ENCODE measurements around the gene MOSMO. TPM values are rescaled to one million over a fixed set of nuclear protein-coding genes. Genes with fewer than 3 reads are reported as not detected.
"Not testable (repeated sequence)": the region's sequence is repeated elsewhere in the genome, so short reads cannot be mapped to it uniquely, and the experiment has no call there.

Gene MOSMO
- total RNA-seq, 1 experiment from 2014 or later = 24.2 TPM

- Histone ChIP-seq H3K79me2 (ENCODE audit: low read depth) (peaks cover 80% of the 10 kb centered on the region), H3K4me1 (replicated peaks; ENCODE audit: insufficient read depth) (peaks cover 52% of the 10 kb centered on the region), H3K4me2 (no peak overlapping the region), H3K27me3 (ENCODE audit: insufficient read depth, low read depth) (no peaks in the 10 kb centered on the region), H3K9me3 (ENCODE audit: insufficient read depth, low read depth) (no peaks in the 10 kb centered on the region; the same call in 1 of the 2 replicates), H3K9me2 (ENCODE audit: insufficient read depth) (no peaks in the 10 kb centered on the region), H4K20me1 (ENCODE audit: insufficient read depth) (no peaks in the 10 kb centered on the region), H3F3A (ENCODE audit: insufficient read depth, low read depth) (peaks cover 32% of the 10 kb centered on the region), H3K4me3 (no peak overlapping the region), H3K36me3 (ENCODE audit: low read depth) (0 out of 2 replicates have a peak, but pooled peaks cover 4% of the 10 kb centered on the region), H2AFZ (no peak overlapping the region), H3K27ac (0 out of 2 replicates have a peak overlapping the region, but pooled peaks have one; percentile 20)
- ChIA-PET POLR2A (ENCODE audit: unreplicated experiment) (interaction anchor here (0.6 kb wide), 1 partner anchor 427 kb away, joined by 6 read pairs; no protein-coding TSS in a partner anchor), CTCF (no interaction called here)
- TF ChIP-seq EZH2 (IDR thresholded peaks at IDR 0.05; ENCODE audit: low read depth) (no peak), CTCF (conservative IDR thresholded peaks at IDR 0.05) (no peak)
- no TSS peak for BruUV-seq (replicated peaks)
- intact Hi-C loops (cut with micrococcal nuclease; ENCODE audit: unreplicated experiment) = no loop called here
- DNase-seq = no peak
These were observed 15.6 kb downstream of the MOSMO start for GRCh38 chr16:22023505-22023904.

DNA sequence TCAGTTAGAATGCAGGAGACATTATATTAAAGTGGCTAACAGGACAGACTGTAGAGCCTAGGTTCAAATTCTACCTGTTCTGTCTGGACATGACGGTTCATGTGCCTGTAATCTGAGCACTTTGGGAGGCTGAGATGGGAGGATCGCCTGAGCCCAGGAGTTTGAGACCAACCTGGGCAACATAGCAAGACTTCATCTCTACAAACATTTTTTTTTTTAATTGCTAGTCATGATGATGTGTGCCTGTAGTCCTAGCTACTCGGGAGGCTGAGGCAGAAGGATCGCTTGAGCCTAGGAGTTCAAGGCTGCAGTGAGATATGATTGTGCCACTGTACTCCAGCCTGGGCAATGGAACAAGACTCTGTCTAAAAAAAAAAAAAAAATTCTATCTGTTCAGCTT, 16.9 kb downstream of the MOSMO start:
- intact Hi-C loops (cut with micrococcal nuclease; ENCODE audit: unreplicated experiment); H3K4me3 ChIP-seq; H3K9me3 ChIP-seq (ENCODE audit: insufficient read depth, low read depth); DNase-seq; H3K9me2 ChIP-seq (ENCODE audit: insufficient read depth); H2AFZ ChIP-seq; H4K20me1 ChIP-seq (ENCODE audit: insufficient read depth); H3K36me3 ChIP-seq (ENCODE audit: low read depth); BruUV-seq (replicated peaks); H3K27me3 ChIP-seq (ENCODE audit: insufficient read depth, low read depth): not testable (repeated sequence)
- Histone ChIP-seq H3F3A (ENCODE audit: insufficient read depth, low read depth) (peaks cover 32% of the 10 kb centered on the region), H3K4me1 (replicated peaks; ENCODE audit: insufficient read depth) (peaks cover 65% of the 10 kb centered on the region), H3K27ac (peak overlapping the region; percentile 95), H3K79me2 (ENCODE audit: low read depth) (peaks cover 80% of the 10 kb centered on the region), H3K4me2 (peak overlapping the region; percentile 22)
- ChIA-PET CTCF (interaction anchor here (0.6 to 0.7 kb wide), 2 partner anchors 53 to 1036 kb away, joined by 3 to 4 read pairs; no protein-coding TSS in a partner anchor), POLR2A (ENCODE audit: unreplicated experiment) (interaction anchor here (0.6 kb wide), 2 partner anchors 16 to 40 kb away, joined by 8 read pairs; no protein-coding TSS in a partner anchor)

- Histone ChIP-seq H3K4me1 (replicated peaks; ENCODE audit: insufficient read depth) (peaks cover 81% of the 10 kb centered on the region), H3K4me3 (peak overlapping the region; percentile 42; the same call in 1 of the 2 replicates), H3K4me2 (peak overlapping the region; percentile 78), H4K20me1 (ENCODE audit: insufficient read depth) (no peaks in the 10 kb centered on the region), H3K79me2 (ENCODE audit: low read depth) (peaks cover 83% of the 10 kb centered on the region), H3K27me3 (ENCODE audit: insufficient read depth, low read depth) (no peaks in the 10 kb centered on the region), H3K27ac (peak overlapping the region; percentile 95), H3K9me3 (ENCODE audit: insufficient read depth, low read depth) (peaks cover 13% of the 10 kb centered on the region; the same call in 1 of the 2 replicates), H2AFZ (no peak overlapping the region), H3F3A (ENCODE audit: insufficient read depth, low read depth) (peaks cover 32% of the 10 kb centered on the region), H3K9me2 (ENCODE audit: insufficient read depth) (no peaks in the 10 kb centered on the region), H3K36me3 (ENCODE audit: low read depth) (peaks cover 21% of the 10 kb centered on the region)
- CTCF ChIA-PET = interaction anchor here (0.5 kb wide), 1 partner anchor 19 kb away, joined by 6 read pairs; no protein-coding TSS in a partner anchor
- POLR2A ChIA-PET (ENCODE audit: unreplicated experiment) = no interaction called here
- intact Hi-C loops (cut with micrococcal nuclease; ENCODE audit: unreplicated experiment) = no loop called here
- BruUV-seq (replicated peaks) = no TSS peak
- no peak for DNase-seq
- TF ChIP-seq CTCF (conservative IDR thresholded peaks at IDR 0.05) = no peak
- TF ChIP-seq EZH2 (IDR thresholded peaks at IDR 0.05; ENCODE audit: low read depth) = no peak
These were observed 19.7 kb downstream of the MOSMO start for GRCh38 chr16:22027633-22028032.

GRCh38 chr16:22029632-22030031, 21.7 kb downstream of the MOSMO start:
- no peaks in the 10 kb centered on the region for H3K27me3 ChIP-seq (ENCODE audit: insufficient read depth, low read depth)
- peaks cover 64% of the 10 kb centered on the region for H3K4me1 ChIP-seq (replicated peaks; ENCODE audit: insufficient read depth)
- no peak overlapping the region for H3K4me3 ChIP-seq
- ChIA-PET CTCF (no interaction called here), POLR2A (ENCODE audit: unreplicated experiment) (no interaction called here)
- no peak overlapping the region for H3K4me2 ChIP-seq
- no peak overlapping the region for H2AFZ ChIP-seq
- TF ChIP-seq CTCF (conservative IDR thresholded peaks at IDR 0.05) (no peak), EZH2 (IDR thresholded peaks at IDR 0.05; ENCODE audit: low read depth) (no peak)
- H3K36me3 ChIP-seq (ENCODE audit: low read depth) = peaks cover 20% of the 10 kb centered on the region
- BruUV-seq (replicated peaks) = no TSS peak
- peaks cover 29% of the 10 kb centered on the region for H3F3A ChIP-seq (ENCODE audit: insufficient read depth, low read depth)
- H3K9me2 ChIP-seq (ENCODE audit: insufficient read depth) = no peaks in the 10 kb centered on the region
- no peak for DNase-seq
- H3K9me3 ChIP-seq (ENCODE audit: insufficient read depth, low read depth) = peaks cover 13% of the 10 kb centered on the region; the same call in 1 of the 2 replicates
- 0 out of 2 replicates have a peak overlapping the region, but pooled peaks have one; percentile 16 for H3K27ac ChIP-seq
- intact Hi-C loops (cut with micrococcal nuclease; ENCODE audit: unreplicated experiment) = no loop called here
- H4K20me1 ChIP-seq (ENCODE audit: insufficient read depth) = no peaks in the 10 kb centered on the region
- H3K79me2 ChIP-seq (ENCODE audit: low read depth) = peaks cover 70% of the 10 kb centered on the region

All from PC-9 (cell line).